Heart left ventricle (tissue), 13 donors: ENCODE measurements around the gene JAG1.

ENCODE experiments used
- POLR2A ChIP-seq, 2 donors: fragments of 450-650 bp; IDR thresholded peaks; one replicate each; pipeline ENCODE4 v1.6.1; 2017; ENCODE audit warnings: antibody characterized with exemption in 2 of 2, mild to moderate bottlenecking in 2 of 2, moderate library complexity in 2 of 2
- TF ChIP-seq, protein P1 (sequence below), 12 donors: fragments of 200-600 bp; sonication (generic) in 4 of 12; IDR thresholded peaks; one replicate each; pipeline versions ENCODE4 v1.5.0 to v1.8.0; 2018 to 2022; ENCODE audit warnings: antibody characterized with exemption in 12 of 12, mild to moderate bottlenecking in 5 of 12
- donor health status: ischemic (EF 13 %, LVEDD 7.1; RV severe dilation, severe dysfunction).
- donor health status: DM: no; HTN: yes; CAD: no.
- donor health status: DM: no; HTN: no; CAD: no.
- donor health status: ischemic (EF 25% LVEDD 6.9; RV normal size, moderate dysfunction).
- donor health status: ischemic (EF 25% LVEDD 5.7; RV mildly dilated, moderate dysfunction).
- donor health status: ischemic (EF 35%, LVEDD 5.7; RV mildly dilated, moderate dysfunction).
- donor health status: nonischemic (EF 11% LVEDD 7.7; RV severe dilation, severe dysfunction).
- donor health status: DM: yes; HTN: yes; CAD: no.
- donor health status: PGD.
- donor health status: ischemic (EF 29% LVEDD 5.4; RV normal size, mild dysfunction).
- donor health status: nonischemic (EF 23%, LVEDD 6.1; RV moderate dilation, normal function).

DNA sequence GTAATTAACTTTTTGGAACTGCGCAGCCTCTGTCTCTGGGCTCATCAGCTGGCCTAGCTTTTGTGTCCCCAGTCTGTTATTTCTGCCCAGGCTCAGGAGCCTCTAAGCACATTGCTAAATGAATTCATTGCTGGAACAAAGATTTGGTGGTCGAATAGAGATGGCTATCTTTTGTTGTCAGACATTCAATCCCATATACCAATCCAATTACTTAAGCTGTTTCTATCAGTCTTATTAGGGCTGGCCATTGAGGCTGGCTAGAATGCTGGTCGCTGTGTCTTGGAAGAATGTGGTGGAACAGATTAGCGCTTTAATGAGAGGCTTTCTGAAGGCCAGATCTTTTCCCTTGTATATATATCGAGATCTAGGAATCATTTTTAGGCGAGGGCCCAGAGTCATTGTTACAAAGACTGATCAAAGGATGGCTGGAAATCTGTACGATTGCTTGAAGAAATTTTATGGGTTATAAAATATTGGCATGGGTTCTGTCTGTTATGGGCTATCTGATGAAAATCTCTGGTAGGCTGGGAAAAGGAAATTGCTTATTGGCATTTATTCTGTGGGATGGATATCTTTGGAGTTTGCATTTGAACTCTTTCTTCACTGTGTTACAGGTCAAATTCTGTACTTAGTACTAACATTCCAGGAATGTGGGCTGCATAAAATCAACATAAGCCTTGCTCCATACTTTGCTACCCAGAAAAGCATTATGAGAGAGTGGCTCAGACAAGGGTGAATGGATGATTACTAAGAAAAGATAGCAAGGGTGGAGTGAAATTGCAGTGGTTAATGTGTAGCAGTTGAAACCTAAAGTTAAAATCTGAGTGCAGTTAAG lies 34.8 kb upstream of the JAG1 start:
- TF ChIP-seq, protein P1, sequence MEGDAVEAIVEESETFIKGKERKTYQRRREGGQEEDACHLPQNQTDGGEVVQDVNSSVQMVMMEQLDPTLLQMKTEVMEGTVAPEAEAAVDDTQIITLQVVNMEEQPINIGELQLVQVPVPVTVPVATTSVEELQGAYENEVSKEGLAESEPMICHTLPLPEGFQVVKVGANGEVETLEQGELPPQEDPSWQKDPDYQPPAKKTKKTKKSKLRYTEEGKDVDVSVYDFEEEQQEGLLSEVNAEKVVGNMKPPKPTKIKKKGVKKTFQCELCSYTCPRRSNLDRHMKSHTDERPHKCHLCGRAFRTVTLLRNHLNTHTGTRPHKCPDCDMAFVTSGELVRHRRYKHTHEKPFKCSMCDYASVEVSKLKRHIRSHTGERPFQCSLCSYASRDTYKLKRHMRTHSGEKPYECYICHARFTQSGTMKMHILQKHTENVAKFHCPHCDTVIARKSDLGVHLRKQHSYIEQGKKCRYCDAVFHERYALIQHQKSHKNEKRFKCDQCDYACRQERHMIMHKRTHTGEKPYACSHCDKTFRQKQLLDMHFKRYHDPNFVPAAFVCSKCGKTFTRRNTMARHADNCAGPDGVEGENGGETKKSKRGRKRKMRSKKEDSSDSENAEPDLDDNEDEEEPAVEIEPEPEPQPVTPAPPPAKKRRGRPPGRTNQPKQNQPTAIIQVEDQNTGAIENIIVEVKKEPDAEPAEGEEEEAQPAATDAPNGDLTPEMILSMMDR (IDR thresholded peaks at IDR 0.05) = no peak
- no peak for TF ChIP-seq POLR2A (IDR thresholded peaks at IDR 0.05)
